Osteoblast (primary cell): ENCODE results near the gene UROD. TPM values are rescaled to one million over a fixed set of nuclear protein-coding genes. Genes with fewer than 3 reads are reported as not detected.
A peak's percentile ranks its signal among the peaks of the same experiment; 100 is the strongest.

Source experiments
- DNase-seq: peaks from one replicate; pipeline ENCODE4 v3.0.0; 2011; ENCODE audit warnings: low spot score, mixed read lengths; ENCODE audit not compliant: insufficient read length; ENCODE audit errors: missing footprints
- H2AFZ ChIP-seq: 2 replicates; pipeline ENCODE4 v1.6.0; 2011; ENCODE audit warnings: mild to moderate bottlenecking, low read length
- H3K27ac ChIP-seq: 2 replicates; pipeline ENCODE4 v1.5.1; 2011; ENCODE audit warnings: mild to moderate bottlenecking, low read depth, low read length, moderate library complexity
- H3K27me3 ChIP-seq: 2 replicates; pipeline ENCODE4 v1.6.0; 2012; ENCODE audit warnings: mild to moderate bottlenecking, control low read depth, inconsistent platforms, low read length, moderate library complexity; ENCODE audit not compliant: insufficient read depth
- H3K36me3 ChIP-seq: 2 replicates; pipeline ENCODE4 v1.5.1; 2011; ENCODE audit warnings: mild to moderate bottlenecking, low read length, control low read depth, moderate library complexity; ENCODE audit not compliant: insufficient read depth
- H3K4me1 ChIP-seq: 2 replicates; pipeline ENCODE4 v1.5.1; 2011; ENCODE audit warnings: mild to moderate bottlenecking, low read length, control low read depth, moderate library complexity; ENCODE audit not compliant: insufficient read depth
- H3K4me2 ChIP-seq: 2 replicates; pipeline ENCODE4 v1.6.0; 2011; ENCODE audit warnings: mild to moderate bottlenecking, low read length; ENCODE audit not compliant: insufficient read depth
- H3K4me3 ChIP-seq: fragments of 200-600 bp; sonication (generic); 3 replicates; pipeline ENCODE4 v1.5.1; 2012; ENCODE audit warnings: mild to moderate bottlenecking, low read length, inconsistent platforms; ENCODE audit not compliant: insufficient read depth
- H3K79me2 ChIP-seq: 2 replicates; pipeline ENCODE4 v1.6.0; 2012; ENCODE audit warnings: mild to moderate bottlenecking, low read length, control low read depth, inconsistent platforms; ENCODE audit not compliant: insufficient read depth
- H3K9me3 ChIP-seq: 2 replicates; pipeline ENCODE4 v1.5.1; 2011; ENCODE audit warnings: low read depth, low read length, control low read depth
- H4K20me1 ChIP-seq: 2 replicates; pipeline ENCODE4 v1.6.0; 2012; ENCODE audit warnings: mild to moderate bottlenecking, low read length, control low read depth; ENCODE audit not compliant: insufficient read depth
- total RNA-seq: library from RNA; depleted of rRNA; stranded (reverse); fragments of >200 nt; gene quantifications from 2 replicates; pipeline ENCODE4 v1.2.3, GENCODE V29; 2012
- TF ChIP-seq, protein P1 (sequence below): IDR thresholded peaks from 2 replicates; pipeline ENCODE4 v1.5.1; 2011; ENCODE audit warnings: mild to moderate bottlenecking, low read depth, low read length, moderate library complexity; ENCODE audit errors: extremely low read depth

The UROD gene
- total RNA-seq, 1 donor, result 123 TPM

DNA sequence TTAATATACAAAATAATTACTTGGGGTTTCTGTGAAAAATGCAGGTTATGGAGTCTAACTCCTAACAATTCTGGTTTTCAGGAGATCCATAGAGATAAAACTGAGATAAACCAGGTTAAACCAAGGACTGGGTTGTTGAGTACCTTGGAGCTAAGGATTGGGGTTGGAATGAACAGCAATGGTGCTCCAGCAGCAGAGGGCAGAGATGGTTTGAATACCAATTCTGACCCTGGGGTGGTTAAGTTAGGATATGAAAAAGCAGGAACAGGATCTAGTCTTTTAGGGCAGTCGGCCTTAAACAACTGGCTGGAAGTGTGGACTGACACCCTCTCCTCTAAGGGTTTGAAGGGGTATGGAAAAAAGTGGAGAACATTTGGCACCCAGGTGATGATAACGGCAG lies 53.0 kb downstream of the UROD start:
- no peaks in the 10 kb centered on the region for H3K79me2 ChIP-seq
- no peaks in the 10 kb centered on the region for H3K27me3 ChIP-seq
- TF ChIP-seq, protein P1, sequence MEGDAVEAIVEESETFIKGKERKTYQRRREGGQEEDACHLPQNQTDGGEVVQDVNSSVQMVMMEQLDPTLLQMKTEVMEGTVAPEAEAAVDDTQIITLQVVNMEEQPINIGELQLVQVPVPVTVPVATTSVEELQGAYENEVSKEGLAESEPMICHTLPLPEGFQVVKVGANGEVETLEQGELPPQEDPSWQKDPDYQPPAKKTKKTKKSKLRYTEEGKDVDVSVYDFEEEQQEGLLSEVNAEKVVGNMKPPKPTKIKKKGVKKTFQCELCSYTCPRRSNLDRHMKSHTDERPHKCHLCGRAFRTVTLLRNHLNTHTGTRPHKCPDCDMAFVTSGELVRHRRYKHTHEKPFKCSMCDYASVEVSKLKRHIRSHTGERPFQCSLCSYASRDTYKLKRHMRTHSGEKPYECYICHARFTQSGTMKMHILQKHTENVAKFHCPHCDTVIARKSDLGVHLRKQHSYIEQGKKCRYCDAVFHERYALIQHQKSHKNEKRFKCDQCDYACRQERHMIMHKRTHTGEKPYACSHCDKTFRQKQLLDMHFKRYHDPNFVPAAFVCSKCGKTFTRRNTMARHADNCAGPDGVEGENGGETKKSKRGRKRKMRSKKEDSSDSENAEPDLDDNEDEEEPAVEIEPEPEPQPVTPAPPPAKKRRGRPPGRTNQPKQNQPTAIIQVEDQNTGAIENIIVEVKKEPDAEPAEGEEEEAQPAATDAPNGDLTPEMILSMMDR, result peak; percentile 9
- H4K20me1 ChIP-seq, result no peaks in the 10 kb centered on the region
- no peak overlapping the region for H3K4me2 ChIP-seq
- H3K27ac ChIP-seq, result no peak overlapping the region
- DNase-seq, result peak; percentile 35
- no peak overlapping the region for H3K4me3 ChIP-seq
- no peaks in the 10 kb centered on the region for H3K36me3 ChIP-seq
- no peaks in the 10 kb centered on the region for H3K9me3 ChIP-seq
- H2AFZ ChIP-seq, result no peak overlapping the region
- no peaks in the 10 kb centered on the region for H3K4me1 ChIP-seq

Other genes starting within 250 kb of the UROD start
- 1,174 and 1,221 TPM in 2 replicates for gene RPS8, start 236.7 kb upstream of the UROD start, total RNA-seq
- under 0.01 TPM in 1 of 2 replicates, not detected in the other for gene BEST4, start 224.1 kb upstream of the UROD start, total RNA-seq
- gene PLK3, start 211.9 kb upstream of the UROD start, total RNA-seq, result 33.7 and 35.1 TPM in 2 replicates
- gene DYNLT4, start 204.9 kb upstream of the UROD start, total RNA-seq, result 0.29 and 0.36 TPM in 2 replicates
- gene BTBD19, start 203.7 kb upstream of the UROD start, total RNA-seq, result 21.4 and 23.6 TPM in 2 replicates
- gene PTCH2, start 169.0 kb upstream of the UROD start, total RNA-seq, result 0.29 and 0.36 TPM in 2 replicates
- 25.3 and 25.6 TPM in 2 replicates for gene EIF2B3, start 25.7 kb upstream of the UROD start, total RNA-seq
- 23.9 and 26.1 TPM in 2 replicates for gene HECTD3, start 930 bp upstream of the UROD start, total RNA-seq
- 0.36 and 0.59 TPM in 2 replicates for gene ZSWIM5, start 194.4 kb downstream of the UROD start, total RNA-seq